Keratinocyte (primary cell): Measurements from ENCODE around the gene CLEC3B. TPM values are rescaled to one million over a fixed set of nuclear protein-coding genes. Genes with fewer than 3 reads are reported as not detected.

ENCODE experiments used
- DNase-seq: peaks from one replicate; pipeline ENCODE4 v3.0.0-alpha.2; 2011; ENCODE audit warnings: low read depth, missing footprints, low spot score
- FAIRE-seq: peaks from 2 replicates; lab custom pipeline; 2011; peaks lifted over from hg19 to GRCh38; lab: Jason Lieb, UNC
- H2AFZ ChIP-seq: 2 replicates; pipeline ENCODE4 v1.6.0; 2012; ENCODE audit warnings: low read length, control low read depth, inconsistent platforms; ENCODE audit not compliant: control insufficient read depth
- H3K27ac ChIP-seq: 2 replicates; pipeline ENCODE4 v1.5.1; 2011; ENCODE audit warnings: low read length; ENCODE audit not compliant: control insufficient read depth, insufficient read depth
- H3K27me3 ChIP-seq: 3 replicates; pipeline ENCODE4 v1.6.0; 2011; ENCODE audit warnings: low read length; ENCODE audit not compliant: control insufficient read depth, insufficient read depth; ENCODE audit errors: extremely low read depth
- H3K36me3 ChIP-seq, 2 experiments: 2 replicates in 1 of 2; 3 replicates in 1 of 2; pipeline ENCODE4 v1.5.1; 2011; ENCODE audit warnings: low read length in 2 of 2, mild to moderate bottlenecking in 1 of 2; ENCODE audit not compliant: control insufficient read depth in 2 of 2, insufficient read depth in 2 of 2; ENCODE audit errors: extremely low read depth in 1 of 2
- H3K4me1 ChIP-seq: 3 replicates; pipeline ENCODE4 v1.5.1; 2011; ENCODE audit warnings: low read length; ENCODE audit not compliant: control insufficient read depth, insufficient read depth; ENCODE audit errors: extremely low read depth
- H3K4me2 ChIP-seq: 3 replicates; pipeline ENCODE4 v1.6.0; 2011; ENCODE audit warnings: low read depth, low read length; ENCODE audit not compliant: control insufficient read depth, insufficient read depth; ENCODE audit errors: extremely low read depth
- H3K4me3 ChIP-seq, 3 experiments: fragments of 200-600 bp in 1 of 3; sonication (generic) in 1 of 3; 2 replicates in 2 of 3; 3 replicates in 1 of 3; pipeline ENCODE4 v1.5.1; 2011 to 2016; ENCODE audit warnings: low read length in 3 of 3, mild to moderate bottlenecking in 3 of 3, control low read depth in 2 of 3, inconsistent platforms in 1 of 3, low read depth in 1 of 3, mixed read lengths in 1 of 3, mixed run types in 1 of 3, moderate library complexity in 1 of 3; ENCODE audit not compliant: control insufficient read depth in 2 of 3, insufficient read depth in 2 of 3; ENCODE audit errors: extremely low read depth in 1 of 3
- H3K79me2 ChIP-seq: 2 replicates; pipeline ENCODE4 v1.6.0; 2012; ENCODE audit warnings: low read length; ENCODE audit not compliant: control insufficient read depth, insufficient read depth
- H3K9ac ChIP-seq: 3 replicates; pipeline ENCODE4 v1.6.0; 2011; ENCODE audit warnings: low read length; ENCODE audit not compliant: control insufficient read depth, insufficient read depth; ENCODE audit errors: extremely low read depth
- H3K9me1 ChIP-seq: 3 replicates; pipeline ENCODE4 v1.6.0; 2011; ENCODE audit warnings: low read length; ENCODE audit not compliant: control insufficient read depth, insufficient read depth; ENCODE audit errors: extremely low read depth
- H3K9me3 ChIP-seq: 2 replicates; pipeline ENCODE4 v1.5.1; 2012; ENCODE audit warnings: low read depth, low read length; ENCODE audit not compliant: control insufficient read depth
- H4K20me1 ChIP-seq: 3 replicates; pipeline ENCODE4 v1.6.0; 2011; ENCODE audit warnings: low read length; ENCODE audit not compliant: control insufficient read depth, insufficient read depth; ENCODE audit errors: extremely low read depth
- CTCF ChIP-seq, 3 experiments: IDR thresholded peaks in 1 of 3; conservative IDR thresholded peaks in 1 of 3; optimal IDR thresholded peaks in 1 of 3; 2 replicates in 2 of 3; 3 replicates in 1 of 3; pipeline versions ENCODE3 to v1.5.1; 2011; ENCODE audit warnings: low read length in 3 of 3, mild to moderate bottlenecking in 3 of 3, moderate library complexity in 2 of 3, control low read depth in 1 of 3, inconsistent platforms in 1 of 3; ENCODE audit not compliant: insufficient read depth in 2 of 3; ENCODE audit errors: extremely low read depth in 1 of 3
- EZH2 ChIP-seq: IDR thresholded peaks from one replicate; pipeline ENCODE4 v1.6.1; 2012; ENCODE audit warnings: inconsistent platforms, mild to moderate bottlenecking, low read length, moderate library complexity
- dilution Hi-C: fragments of 300-500 bp; cut with MboI; formaldehyde crosslinking; loops from one replicate; pipeline ENCODE4 v1.7.0; 2020; ENCODE audit warnings: low sequenced_read_pairs; ENCODE audit not compliant: extremely low pct_ligation_motif_present
- polyA plus RNA-seq, 5 experiments: library from polyadenylated mRNA; depleted of rRNA in 3 of 5; stranded (reverse) in 3 of 5; stranded (forward) in 1 of 5; unstranded in 1 of 5; fragments of >200 nt; gene quantifications; 1 replicate in 1 of 5; 2 replicates in 3 of 5; 3 replicates in 1 of 5; pipeline versions ENCODE4 v1.2.1 to v1.2.3, GENCODE V29; 2011 to 2012; ENCODE audit warnings: missing spikeins in 2 of 5, low read depth in 1 of 5, low replicate concordance in 1 of 5

The CLEC3B gene
- polyA plus RNA-seq, 1 donor (not counting 4 experiments of a cell fraction or from before 2014, with no cell fraction given): not detected

GRCh38 chr3:45020534-45020933 is 5.6 kb upstream of the CLEC3B start:
- H3K36me3 ChIP-seq: peaks cover 0 to 5% of the 10 kb centered on the region in 2 experiments
- H3K4me2 ChIP-seq: no peak overlapping the region
- no peaks in the 10 kb centered on the region for H3K27me3 ChIP-seq
- FAIRE-seq: peak; percentile 9
- TF ChIP-seq CTCF (optimal IDR thresholded peaks at IDR 0.05 in 1 of 3, IDR thresholded peaks at IDR 0.05 in 1 of 3, conservative IDR thresholded peaks at IDR 0.05 in 1 of 3; ENCODE audit: extremely low read depth in 1 of 3, insufficient read depth in 2 of 3, low read length in 3 of 3): no peak
- TF ChIP-seq EZH2: no peak
- DNase-seq: no peak
- no peak overlapping the region for H3K4me3 ChIP-seq
- H3K9me1 ChIP-seq: no peaks in the 10 kb centered on the region
- no peak overlapping the region for H3K9ac ChIP-seq
- H4K20me1 ChIP-seq: no peaks in the 10 kb centered on the region
- H3K4me1 ChIP-seq: peaks cover 4% of the 10 kb centered on the region
- dilution Hi-C loops: no loop called here
- H3K79me2 ChIP-seq: no peaks in the 10 kb centered on the region
- H3K27ac ChIP-seq: no peak overlapping the region
- no peak overlapping the region for H2AFZ ChIP-seq
- no peaks in the 10 kb centered on the region for H3K9me3 ChIP-seq

GRCh38 chr3:45021524-45022297 is 4.4 kb upstream of the CLEC3B start:
- H3K9me3 ChIP-seq: no peaks in the 10 kb centered on the region
- FAIRE-seq (no peak), DNase-seq (no peak)
- H3K36me3 ChIP-seq: no peaks in the 10 kb centered on the region
- no peak overlapping the region for H3K27ac ChIP-seq
- no peaks in the 10 kb centered on the region for H3K9me1 ChIP-seq
- H3K4me2 ChIP-seq: no peak overlapping the region
- H3K9ac ChIP-seq: no peak overlapping the region
- no peak for TF ChIP-seq CTCF (optimal IDR thresholded peaks at IDR 0.05 in 1 of 3, IDR thresholded peaks at IDR 0.05 in 1 of 3, conservative IDR thresholded peaks at IDR 0.05 in 1 of 3; ENCODE audit: extremely low read depth in 1 of 3, insufficient read depth in 2 of 3, low read length in 3 of 3)
- no peak for TF ChIP-seq EZH2
- dilution Hi-C loops: no loop called here
- H3K4me1 ChIP-seq: peaks cover 4% of the 10 kb centered on the region
- no peak overlapping the region for H2AFZ ChIP-seq
- H3K79me2 ChIP-seq: no peaks in the 10 kb centered on the region
- H3K27me3 ChIP-seq: no peaks in the 10 kb centered on the region
- H3K4me3 ChIP-seq: no peak overlapping the region
- no peaks in the 10 kb centered on the region for H4K20me1 ChIP-seq
